ENCODE measurements around the gene CMC2.

Gene CMC2

GRCh38 chr16:80993307-80993706 lies 13.4 kb downstream of the CMC2 start:
- no peaks in the 10 kb centered on the region for H4K20me1 ChIP-seq (ENCODE audit: insufficient read depth, low read length)
- no peak overlapping the region for H3K9ac ChIP-seq (ENCODE audit: low read length)
- H3K4me2 ChIP-seq (ENCODE audit: low read depth, low read length), result no peak overlapping the region
- H2AFZ ChIP-seq (ENCODE audit: low read length), result no peak overlapping the region
- no peaks in the 10 kb centered on the region for H3F3A ChIP-seq (ENCODE audit: insufficient read depth, low read length)
- no peaks in the 10 kb centered on the region for H3K9me2 ChIP-seq (replicated peaks; ENCODE audit: insufficient read depth, low read length)
- H3K9me3 ChIP-seq (replicated peaks; ENCODE audit: insufficient read depth, low read length), result no peaks in the 10 kb centered on the region
- no peaks in the 10 kb centered on the region for H3K4me1 ChIP-seq (ENCODE audit: low read length)
- H3K4me3 ChIP-seq (ENCODE audit: low read length), result no peak overlapping the region
- H3K36me3 ChIP-seq (replicated peaks; ENCODE audit: insufficient read depth, low read length), result no peaks in the 10 kb centered on the region
- TF ChIP-seq EZH2phosphoT487 (IDR thresholded peaks at IDR 0.05; ENCODE audit: low read length) (no peak), EZH2 (optimal IDR thresholded peaks at IDR 0.05; ENCODE audit: low read depth, low read length) (no peak), CTCF (IDR thresholded peaks at IDR 0.05; ENCODE audit: low read length) (no peak)
- peaks cover 72% of the 10 kb centered on the region for H3K79me2 ChIP-seq (ENCODE audit: low read length)
- H3K27ac ChIP-seq (ENCODE audit: low read length), result no peak overlapping the region
- no peaks in the 10 kb centered on the region for H3K27me3 ChIP-seq (replicated peaks; ENCODE audit: insufficient read depth, low read length)
- DNase-seq, result no peak

GRCh38 chr16:80992676-80993293 lies 13.9 kb downstream of the CMC2 start:
- peaks cover 67% of the 10 kb centered on the region for H3K79me2 ChIP-seq (ENCODE audit: low read length)
- H3K9me3 ChIP-seq (replicated peaks; ENCODE audit: insufficient read depth, low read length), result no peaks in the 10 kb centered on the region
- no peak overlapping the region for H3K27ac ChIP-seq (ENCODE audit: low read length)
- no peaks in the 10 kb centered on the region for H4K20me1 ChIP-seq (ENCODE audit: insufficient read depth, low read length)
- no peaks in the 10 kb centered on the region for H3F3A ChIP-seq (ENCODE audit: insufficient read depth, low read length)
- no peak overlapping the region for H3K4me3 ChIP-seq (ENCODE audit: low read length)
- no peaks in the 10 kb centered on the region for H3K36me3 ChIP-seq (replicated peaks; ENCODE audit: insufficient read depth, low read length)
- H3K4me1 ChIP-seq (ENCODE audit: low read length), result no peaks in the 10 kb centered on the region
- no peak overlapping the region for H2AFZ ChIP-seq (ENCODE audit: low read length)
- no peak overlapping the region for H3K4me2 ChIP-seq (ENCODE audit: low read depth, low read length)
- no peak overlapping the region for H3K9ac ChIP-seq (ENCODE audit: low read length)
- H3K27me3 ChIP-seq (replicated peaks; ENCODE audit: insufficient read depth, low read length), result no peaks in the 10 kb centered on the region
- TF ChIP-seq CTCF (IDR thresholded peaks at IDR 0.05; ENCODE audit: low read length) (no peak), EZH2 (optimal IDR thresholded peaks at IDR 0.05; ENCODE audit: low read depth, low read length) (no peak)
- no peaks in the 10 kb centered on the region for H3K9me2 ChIP-seq (replicated peaks; ENCODE audit: insufficient read depth, low read length)
- DNase-seq, result no peak

GRCh38 chr16:80991792-80992430 lies 14.8 kb downstream of the CMC2 start:
- Histone ChIP-seq H3K9ac (ENCODE audit: low read length) (no peak overlapping the region), H4K20me1 (ENCODE audit: insufficient read depth, low read length) (no peaks in the 10 kb centered on the region), H3K4me2 (ENCODE audit: low read depth, low read length) (no peak overlapping the region), H3F3A (ENCODE audit: insufficient read depth, low read length) (no peaks in the 10 kb centered on the region), H3K4me1 (ENCODE audit: low read length) (no peaks in the 10 kb centered on the region), H3K9me2 (replicated peaks; ENCODE audit: insufficient read depth, low read length) (no peaks in the 10 kb centered on the region), H3K4me3 (ENCODE audit: low read length) (no peak overlapping the region), H3K27me3 (replicated peaks; ENCODE audit: insufficient read depth, low read length) (no peaks in the 10 kb centered on the region), H3K9me3 (replicated peaks; ENCODE audit: insufficient read depth, low read length) (no peaks in the 10 kb centered on the region), H3K27ac (ENCODE audit: low read length) (no peak overlapping the region), H2AFZ (ENCODE audit: low read length) (no peak overlapping the region), H3K36me3 (replicated peaks; ENCODE audit: insufficient read depth, low read length) (no peaks in the 10 kb centered on the region), H3K79me2 (ENCODE audit: low read length) (peaks cover 58% of the 10 kb centered on the region)
- no peak for DNase-seq
- no peak for TF ChIP-seq CTCF (IDR thresholded peaks at IDR 0.05; ENCODE audit: low read length)
- no peak for TF ChIP-seq EZH2 (optimal IDR thresholded peaks at IDR 0.05; ENCODE audit: low read depth, low read length)
- no peak for TF ChIP-seq EZH2phosphoT487 (IDR thresholded peaks at IDR 0.05; ENCODE audit: low read length)
